Breast epithelium (tissue), 4 donors: Measurements from ENCODE around the gene LRRC53. TPM values are rescaled to one million over a fixed set of nuclear protein-coding genes. Genes with fewer than 3 reads are reported as not detected.

Source experiments
- DNase-seq, 2 donors: peaks; one replicate each; pipeline ENCODE4 v3.0.0-alpha.2; 2019; ENCODE audit warnings: low spot score in 2 of 2
- H3K27ac ChIP-seq, 2 donors: fragments of 200-600 bp; sonication (generic) in 1 of 2; one replicate each; pipeline ENCODE4 v1.5.1; 2016 to 2019; ENCODE audit warnings: mild to moderate bottlenecking in 1 of 2
- H3K27me3 ChIP-seq, 2 donors: fragments of 200-600 bp; sonication (generic) in 1 of 2; one replicate each; pipeline versions ENCODE4 v1.5.1 to v1.6.0; 2017 to 2019; ENCODE audit warnings: control low read depth in 1 of 2, mild to moderate bottlenecking in 1 of 2
- H3K36me3 ChIP-seq: fragments of 200-600 bp; one replicate; pipeline ENCODE4 v1.5.1; 2019
- H3K4me1 ChIP-seq, 2 donors: fragments of 200-600 bp; sonication (generic); one replicate each; pipeline ENCODE4 v1.5.1; 2016 to 2019; ENCODE audit warnings: control low read depth in 1 of 2
- H3K4me3 ChIP-seq, 3 donors: fragments of 200-600 bp; sonication (generic); 1 replicate in 2 of 3; 2 replicates in 1 of 3; pipeline ENCODE4 v1.5.1; 2016 to 2019; ENCODE audit warnings: mild to moderate bottlenecking in 3 of 3, moderate library complexity in 2 of 3
- H3K9me3 ChIP-seq, 2 donors: fragments of 200-600 bp; sonication (generic) in 1 of 2; one replicate each; pipeline ENCODE4 v1.5.1; 2016 to 2019; ENCODE audit warnings: control low read depth in 1 of 2
- POLR2A ChIP-seq: fragments of 450-650 bp; IDR thresholded peaks from one replicate; pipeline ENCODE4 v1.6.1; 2016; ENCODE audit warnings: antibody characterized with exemption, mild to moderate bottlenecking, moderate library complexity
- POLR2AphosphoS5 ChIP-seq, 3 donors: sonication (generic); formaldehyde crosslinking; IDR thresholded peaks; one replicate each; pipeline ENCODE4 v1.6.1; 2017; ENCODE audit warnings: antibody characterized with exemption in 3 of 3
- intact Hi-C: fragments of 100-400 bp; cut with DNase I; formaldehyde crosslinking; loops from one replicate; pipeline ENCODE4 v1.15.1; 2023; ENCODE audit warnings: low total_unique reads
- total RNA-seq, 3 donors: library from RNA; depleted of rRNA; stranded (reverse); fragments of >200 nt; gene quantifications; one replicate each; pipeline ENCODE4 v1.1.0, GENCODE V29; 2016
- TF ChIP-seq, protein P1 (sequence below), 3 donors: fragments of 450-650 bp; IDR thresholded peaks; one replicate each; pipeline ENCODE4 v1.5.1; 2016 to 2017; ENCODE audit warnings: antibody characterized with exemption in 3 of 3, mild to moderate bottlenecking in 3 of 3, moderate library complexity in 3 of 3

LRRC53 gene
- total RNA-seq, 3 donors from 2014 or later: not detected

DNA sequence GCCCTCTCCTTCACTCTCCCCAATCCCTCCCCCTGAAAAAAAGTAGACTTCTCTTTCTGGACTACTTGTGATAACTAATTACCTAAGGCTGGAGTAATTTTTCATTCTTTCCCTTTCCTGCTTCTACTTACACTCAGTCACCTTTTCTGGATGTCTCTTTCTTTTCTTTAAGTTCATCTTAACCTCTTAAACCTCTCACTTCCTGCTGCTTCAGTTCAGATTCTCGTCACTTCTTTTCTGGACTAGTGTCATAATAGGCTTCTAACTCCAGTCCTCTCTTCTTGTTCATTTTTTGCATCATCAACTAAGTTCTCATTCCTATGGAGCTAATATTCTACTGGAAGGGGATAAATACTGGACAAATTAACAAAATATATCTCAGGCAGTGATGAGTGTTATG lies 75.4 kb downstream of the LRRC53 start:
- intact Hi-C loops: no loop called here
- TF ChIP-seq POLR2A (no peak), POLR2AphosphoS5 (IDR thresholded peaks at IDR 0.05) (no peak)
- TF ChIP-seq, protein P1, sequence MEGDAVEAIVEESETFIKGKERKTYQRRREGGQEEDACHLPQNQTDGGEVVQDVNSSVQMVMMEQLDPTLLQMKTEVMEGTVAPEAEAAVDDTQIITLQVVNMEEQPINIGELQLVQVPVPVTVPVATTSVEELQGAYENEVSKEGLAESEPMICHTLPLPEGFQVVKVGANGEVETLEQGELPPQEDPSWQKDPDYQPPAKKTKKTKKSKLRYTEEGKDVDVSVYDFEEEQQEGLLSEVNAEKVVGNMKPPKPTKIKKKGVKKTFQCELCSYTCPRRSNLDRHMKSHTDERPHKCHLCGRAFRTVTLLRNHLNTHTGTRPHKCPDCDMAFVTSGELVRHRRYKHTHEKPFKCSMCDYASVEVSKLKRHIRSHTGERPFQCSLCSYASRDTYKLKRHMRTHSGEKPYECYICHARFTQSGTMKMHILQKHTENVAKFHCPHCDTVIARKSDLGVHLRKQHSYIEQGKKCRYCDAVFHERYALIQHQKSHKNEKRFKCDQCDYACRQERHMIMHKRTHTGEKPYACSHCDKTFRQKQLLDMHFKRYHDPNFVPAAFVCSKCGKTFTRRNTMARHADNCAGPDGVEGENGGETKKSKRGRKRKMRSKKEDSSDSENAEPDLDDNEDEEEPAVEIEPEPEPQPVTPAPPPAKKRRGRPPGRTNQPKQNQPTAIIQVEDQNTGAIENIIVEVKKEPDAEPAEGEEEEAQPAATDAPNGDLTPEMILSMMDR (IDR thresholded peaks at IDR 0.05): no peak

DNA sequence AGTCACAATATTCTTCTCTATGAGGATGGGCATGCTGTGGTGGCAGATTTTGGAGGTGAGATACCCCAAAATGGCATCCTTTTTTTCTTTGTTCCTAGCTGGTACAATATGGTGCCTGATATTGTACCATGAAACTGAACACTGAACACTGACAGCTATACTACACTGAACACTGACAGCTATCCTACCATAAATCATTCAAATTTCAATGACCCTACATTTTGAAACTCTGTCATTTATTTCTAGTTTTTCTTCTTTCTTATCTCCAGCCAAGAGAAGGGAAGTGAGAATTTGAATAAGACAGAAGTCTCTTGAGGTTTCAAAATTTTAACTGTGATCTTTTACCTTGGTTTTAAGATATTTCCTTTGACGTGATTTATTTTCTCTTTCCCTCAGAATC lies 76.3 kb downstream of the LRRC53 start:
- Histone ChIP-seq H3K4me3 (no peak overlapping the region), H3K9me3 (no peaks in the 10 kb centered on the region), H3K4me1 (no peaks in the 10 kb centered on the region), H3K27me3 (no peaks in the 10 kb centered on the region), H3K27ac (no peak overlapping the region), H3K36me3 (no peaks in the 10 kb centered on the region)
- TF ChIP-seq POLR2A (no peak), POLR2AphosphoS5 (IDR thresholded peaks at IDR 0.05) (no peak)
- TF ChIP-seq, protein P1 (IDR thresholded peaks at IDR 0.05): no peak
- intact Hi-C loops: no loop called here
- no peak for DNase-seq

More for the DNA sequence above, 75.4 kb downstream of the LRRC53 start:
- Histone ChIP-seq H3K4me1 (no peaks in the 10 kb centered on the region), H3K9me3 (no peaks in the 10 kb centered on the region), H3K27me3 (no peaks in the 10 kb centered on the region), H3K36me3 (no peaks in the 10 kb centered on the region), H3K27ac (no peak overlapping the region), H3K4me3 (no peak overlapping the region)
- DNase-seq: no peak

DNA sequence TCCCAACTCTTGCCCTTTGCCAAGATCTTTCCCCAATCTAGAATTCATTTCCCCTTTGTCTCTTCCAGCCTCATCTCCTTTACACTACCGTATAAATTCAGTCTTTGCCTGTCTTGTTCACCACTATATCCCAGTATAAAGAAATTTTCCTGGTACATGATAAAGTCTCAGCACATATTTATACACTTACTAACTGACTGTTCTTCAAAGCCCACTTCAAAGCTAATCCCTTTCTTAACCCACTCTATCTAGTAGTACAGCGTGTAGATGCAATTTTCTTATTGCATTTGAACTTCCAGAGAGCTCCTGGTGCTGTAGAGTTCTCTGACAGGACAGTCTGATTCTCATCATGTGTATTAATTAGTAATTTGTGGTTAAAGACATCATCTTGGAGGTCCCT lies 78.1 kb downstream of the LRRC53 start:
- H3K36me3 ChIP-seq: no peaks in the 10 kb centered on the region
- H3K9me3 ChIP-seq: no peaks in the 10 kb centered on the region
- H3K4me3 ChIP-seq: no peak overlapping the region
- no peak for DNase-seq
- H3K4me1 ChIP-seq: no peaks in the 10 kb centered on the region
- TF ChIP-seq POLR2AphosphoS5 (IDR thresholded peaks at IDR 0.05) (no peak), POLR2A (no peak)
- TF ChIP-seq, protein P1 (IDR thresholded peaks at IDR 0.05): no peak
- intact Hi-C loops: no loop called here
- H3K27me3 ChIP-seq: no peaks in the 10 kb centered on the region
- no peak overlapping the region for H3K27ac ChIP-seq

DNA sequence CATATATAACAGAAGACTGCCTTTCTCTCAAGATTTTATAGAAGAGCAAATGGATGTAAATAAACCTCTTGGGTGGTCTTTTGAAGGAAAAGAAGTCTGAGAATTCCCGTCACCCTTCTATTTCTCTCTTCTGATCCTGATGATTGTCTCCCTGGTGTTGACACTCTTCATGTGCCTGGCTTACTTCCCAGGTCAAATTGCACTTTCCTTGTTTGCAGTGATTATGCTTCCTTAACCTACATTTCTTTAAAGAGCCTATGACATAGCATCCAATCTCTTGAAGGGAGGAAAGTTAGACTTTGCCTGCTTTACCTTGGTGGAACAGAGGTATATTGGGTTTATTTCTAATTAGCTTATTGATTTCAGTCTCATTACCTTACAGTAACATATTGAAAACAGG lies 80.1 kb downstream of the LRRC53 start:
- TF ChIP-seq, protein P1 (IDR thresholded peaks at IDR 0.05): no peak
- TF ChIP-seq POLR2A (no peak), POLR2AphosphoS5 (IDR thresholded peaks at IDR 0.05) (no peak)
- intact Hi-C loops: no loop called here
- Histone ChIP-seq H3K9me3 (no peaks in the 10 kb centered on the region), H3K4me1 (no peaks in the 10 kb centered on the region), H3K27me3 (no peaks in the 10 kb centered on the region), H3K4me3 (no peak overlapping the region), H3K27ac (no peak overlapping the region), H3K36me3 (no peaks in the 10 kb centered on the region)
- DNase-seq: no peak

- no peaks in the 10 kb centered on the region for H3K4me1 ChIP-seq
- no peak overlapping the region for H3K27ac ChIP-seq
- TF ChIP-seq, protein P1 (IDR thresholded peaks at IDR 0.05): no peak
- H3K9me3 ChIP-seq: no peaks in the 10 kb centered on the region
- H3K4me3 ChIP-seq: no peak overlapping the region
- no peaks in the 10 kb centered on the region for H3K27me3 ChIP-seq
- DNase-seq: no peak
- intact Hi-C loops: no loop called here
- H3K36me3 ChIP-seq: no peaks in the 10 kb centered on the region
Measured at GRCh38 chr1:74431531-74431930, 80.9 kb downstream of the LRRC53 start.
